HepG2 (cell line): ENCODE data around the gene GCLC. TPM values are rescaled to one million over a fixed set of nuclear protein-coding genes. Genes with fewer than 3 reads are reported as not detected.

Experiments used
- ARID2 ChIP-seq: sonication (generic); formaldehyde crosslinking; IDR thresholded peaks from 2 replicates; pipeline ENCODE4 v1.8.1; 2022; ENCODE audit warnings: mild to moderate bottlenecking, missing genetic modification reagents, borderline replicate concordance
- ARID3A ChIP-seq: IDR thresholded peaks from 2 replicates; pipeline ENCODE4 v1.6.1; 2012; ENCODE audit warnings: low read depth, low read length, improper control_type of control experiment
- BRF2 ChIP-seq: sonication (generic); formaldehyde crosslinking; IDR thresholded peaks from 2 replicates; pipeline ENCODE4 v1.8.1; 2022; ENCODE audit warnings: mild to moderate bottlenecking, missing genetic modification reagents
- CAMTA2 ChIP-seq: sonication (generic); formaldehyde crosslinking; IDR thresholded peaks from 2 replicates; pipeline ENCODE4 v1.4.0; 2020; ENCODE audit warnings: mild to moderate bottlenecking, missing genetic modification reagents, borderline replicate concordance
- CHD2 ChIP-seq: IDR thresholded peaks from 2 replicates; pipeline ENCODE4 v1.6.1; 2011; ENCODE audit warnings: low read depth, low read length, improper control_type of control experiment
- DMTF1 ChIP-seq: sonication (generic); formaldehyde crosslinking; IDR thresholded peaks from 2 replicates; pipeline ENCODE4 v1.4.0; 2020; ENCODE audit warnings: mild to moderate bottlenecking, missing genetic modification reagents
- GABPB1 ChIP-seq: IDR thresholded peaks from 2 replicates; pipeline ENCODE4 v1.6.1; 2016; ENCODE audit warnings: mild to moderate bottlenecking, missing genetic modification reagents, moderate library complexity, missing compliant biosample characterization
- KDM1A ChIP-seq: IDR thresholded peaks from 2 replicates; pipeline ENCODE4 v1.6.1; 2016; ENCODE audit warnings: missing compliant biosample characterization
- NFIB ChIP-seq: sonication (generic); formaldehyde crosslinking; IDR thresholded peaks from 2 replicates; pipeline ENCODE4 v1.9.0; 2021; ENCODE audit warnings: missing genetic modification reagents, mild to moderate bottlenecking, borderline replicate concordance
- PCBP2 ChIP-seq: fragments of 200-400 bp; formaldehyde crosslinking; optimal IDR thresholded peaks from 2 replicates; pipeline ENCODE3; 2018; ENCODE audit warnings: low read length, low read depth; ENCODE audit not compliant: poor library complexity, severe bottlenecking
- PHB2 ChIP-seq: fragments of 450-650 bp; IDR thresholded peaks from 2 replicates; pipeline ENCODE4 v1.6.1; 2018; ENCODE audit not compliant: partially characterized antibody
- PRMT3 ChIP-seq: sonication (generic); formaldehyde crosslinking; IDR thresholded peaks from 2 replicates; pipeline ENCODE4 v1.8.1; 2022; ENCODE audit warnings: low read depth, mild to moderate bottlenecking, moderate library complexity, missing genetic modification reagents, borderline replicate concordance
- RAD21 ChIP-seq: fragments of 450-650 bp; formaldehyde crosslinking; IDR thresholded peaks from 2 replicates; pipeline ENCODE4 v1.5.0; 2020; ENCODE audit warnings: mild to moderate bottlenecking
- SOX6 ChIP-seq, 2 experiments: fragments of 450-650 bp in 1 of 2; sonication (generic) in 1 of 2; formaldehyde crosslinking in 1 of 2; IDR thresholded peaks; 2 replicates each; pipeline versions ENCODE4 v1.4.0 to v1.6.1; 2017 to 2020; ENCODE audit warnings: antibody characterized with exemption in 1 of 2, mild to moderate bottlenecking in 1 of 2, missing genetic modification reagents in 1 of 2
- ZBTB49 ChIP-seq: sonication (generic); formaldehyde crosslinking; IDR thresholded peaks from 2 replicates; pipeline ENCODE4 v1.4.0; 2020; ENCODE audit warnings: missing genetic modification reagents, borderline replicate concordance
- ZNF414 ChIP-seq: sonication (generic); formaldehyde crosslinking; IDR thresholded peaks from 2 replicates; pipeline ENCODE4 v1.5.0; 2020; ENCODE audit warnings: missing genetic modification reagents
- ZNF430 ChIP-seq: sonication (generic); formaldehyde crosslinking; IDR thresholded peaks from 2 replicates; pipeline ENCODE4 v1.9.0; 2021; ENCODE audit warnings: mild to moderate bottlenecking, missing genetic modification reagents
- ZNF777 ChIP-seq: sonication (generic); formaldehyde crosslinking; IDR thresholded peaks from 2 replicates; pipeline ENCODE4 v1.4.0; 2020; ENCODE audit warnings: missing genetic modification reagents
- ZSCAN25 ChIP-seq: sonication (generic); formaldehyde crosslinking; IDR thresholded peaks from 2 replicates; pipeline ENCODE4 v1.8.0; 2022; ENCODE audit warnings: mild to moderate bottlenecking, missing genetic modification reagents
- ZSCAN29 ChIP-seq: sonication (generic); formaldehyde crosslinking; conservative IDR thresholded peaks from 2 replicates; pipeline ENCODE4 v1.4.0; 2020; ENCODE audit warnings: mild to moderate bottlenecking, missing genetic modification reagents
- polyA plus RNA-seq, 8 experiments: library from polyadenylated mRNA; depleted of rRNA in 3 of 8; stranded (reverse) in 7 of 8; unstranded in 1 of 8; fragments of >200 nt; fragmentation: Illumina TruSeq in 4 of 8; extraction: Trizol in 4 of 8; gene quantifications; 2 replicates each; pipeline versions ENCODE4 v1.2.1 to v1.2.3, GENCODE V29; 2011 to 2016; ENCODE audit warnings: low read depth in 4 of 8, missing spikeins in 1 of 8, mixed read lengths in 1 of 8; ENCODE audit not compliant: insufficient read depth in 1 of 8
- total RNA-seq, 5 experiments: library from RNA; depleted of rRNA; stranded (reverse); fragments of >200 nt; fragmentation: Illumina TruSeq; extraction: Trizol; gene quantifications; 2 replicates each; pipeline ENCODE4 v1.2.3, GENCODE V29; 2016; ENCODE audit warnings: low read depth in 1 of 5

GCLC gene
- total and polyA plus RNA-seq, 2 of the 13 experiments (the other 11 are each of a cell fraction or from before 2014, with no cell fraction given) = 35.3 to 84.6 TPM

- TF ChIP-seq GABPB1 (peak; percentile 82), RAD21 (CRISPR knock-in tag) (peak; percentile 99), NFIB (CRISPR knock-in tag) (no peak), PRMT3 (peak; percentile 94; the same call in 1 of the 2 replicates), ZNF430 (peak; percentile 82), ARID2 (CRISPR knock-in tag) (peak; percentile 97), ZNF777 (CRISPR knock-in tag) (peak; percentile 78), ZBTB49 (no peak), ZNF414 (peak; percentile 90), CAMTA2 (CRISPR knock-in tag) (no peak; the same call in 1 of the 2 replicates), DMTF1 (CRISPR knock-in tag) (no peak), PCBP2 (no peak), BRF2 (CRISPR knock-in tag) (peak; percentile 91; the same call in 1 of the 2 replicates), PHB2 (no peak), ARID3A (peak; percentile 81), ZSCAN29 (CRISPR knock-in tag) (no peak; the same call in 1 of the 2 replicates), CHD2 (peak; percentile 89), SOX6 (IDR thresholded peaks at IDR 0.05) (no peak), SOX6 (CRISPR knock-in tag; IDR thresholded peaks at IDR 0.05) (peak; percentile 62), KDM1A (CRISPR knock-in tag) (peak; percentile 75), ZSCAN25 (CRISPR knock-in tag) (no peak; the same call in 1 of the 2 replicates)
Observed at GRCh38 chr6:53544470-53545308, at the start of gene GCLC (continued).
